Left cardiac atrium (tissue), 4 donors: ENCODE measurements around the gene NDST3. TPM values are rescaled to one million over a fixed set of nuclear protein-coding genes. Genes with fewer than 3 reads are reported as not detected.

Source experiments
- ATAC-seq, 2 donors: fragments of 200-7000 bp; cut with Tn5 transposase; one replicate each; pipeline ENCODE4 v1.9.1; 2020; ENCODE audit warnings: mild to moderate bottlenecking in 2 of 2, moderate library complexity in 2 of 2
- DNase-seq: peaks from one replicate; pipeline ENCODE4 v3.0.0-alpha.2; 2020
- intact Hi-C, 2 donors: fragments of 100-400 bp; cut with DNase I; formaldehyde crosslinking; loops; one replicate each; pipeline versions ENCODE4 v1.14.1 to v1.15.1; 2022 to 2023
- total RNA-seq, 2 donors: library from RNA; stranded (reverse); fragmentation: NEBNext Ultra II Directional; extraction: Animal tissue kit (Norgen Biotek cat#: 25700); gene quantifications; one replicate each; pipeline ENCODE4 v1.2.1, GENCODE V29; 2021
- donor health status: DM: no; HTN: yes; CAD: no.
- donor health status: DM: no; HTN: yes; CAD: no; lungs with severe emphysema.
- donor health status: DM: yes; HTN: yes; CAD: no.
- donor health status: Dilated cardiomyopathy.

Gene NDST3
- total RNA-seq, 2 donors from 2014 or later: not detected

GRCh38 chr4:118076958-118077766 lies 42.9 kb downstream of the NDST3 start:
- no peak for ATAC-seq
- intact Hi-C loops: no loop called here
- no peak for DNase-seq

GRCh38 chr4:118077767-118078105 lies 43.5 kb downstream of the NDST3 start:
- ATAC-seq: no peak
- DNase-seq: no peak
- intact Hi-C loops: no loop called here

GRCh38 chr4:118081434-118081833 lies 47.1 kb downstream of the NDST3 start:
- ATAC-seq (no peak), DNase-seq (no peak)

GRCh38 chr4:118082182-118082581 lies 47.9 kb downstream of the NDST3 start:
- ATAC-seq (no peak), DNase-seq (no peak)
- intact Hi-C loops: no loop called here

More at GRCh38 chr4:118081434-118081833, 47.1 kb downstream of the NDST3 start:
- intact Hi-C loops: no loop called here

- ATAC-seq (no peak), DNase-seq (no peak)
- intact Hi-C loops: no loop called here
Measured at GRCh38 chr4:118085700-118086099, 51.4 kb downstream of the NDST3 start.

- intact Hi-C loops: no loop called here
- no peak for ATAC-seq
Measured at GRCh38 chr4:118086344-118086743, 52.1 kb downstream of the NDST3 start.

GRCh38 chr4:118087366-118087765 lies 53.1 kb downstream of the NDST3 start:
- intact Hi-C loops: no loop called here
- ATAC-seq (no peak), DNase-seq (no peak)

More at GRCh38 chr4:118086344-118086743, 52.1 kb downstream of the NDST3 start:
- no peak for DNase-seq

- intact Hi-C loops: no loop called here
- ATAC-seq (no peak), DNase-seq (no peak)
Measured at GRCh38 chr4:118099106-118099505, 64.8 kb downstream of the NDST3 start.

- intact Hi-C loops: no loop called here
- ATAC-seq (no peak), DNase-seq (no peak)
Measured at GRCh38 chr4:118102195-118102594, 67.9 kb downstream of the NDST3 start.

GRCh38 chr4:118112117-118113046 lies 78.1 kb downstream of the NDST3 start:
- intact Hi-C loops: no loop called here
- DNase-seq: no peak
- ATAC-seq: no peak

- DNase-seq (no peak), ATAC-seq (no peak)
- intact Hi-C loops: no loop called here
Measured at GRCh38 chr4:118113220-118113619, 78.9 kb downstream of the NDST3 start.

- DNase-seq: no peak
- ATAC-seq: no peak
- intact Hi-C loops: no loop called here
Measured at GRCh38 chr4:118114720-118115119, 80.4 kb downstream of the NDST3 start.

- intact Hi-C loops: no loop called here
- DNase-seq: no peak
- ATAC-seq: no peak
Measured at GRCh38 chr4:118120120-118120760, 86.0 kb downstream of the NDST3 start.

GRCh38 chr4:118124997-118125396 lies 90.7 kb downstream of the NDST3 start:
- no peak for DNase-seq
- no peak for ATAC-seq
- intact Hi-C loops: no loop called here

GRCh38 chr4:118139241-118139640 lies 105.0 kb downstream of the NDST3 start:
- intact Hi-C loops: no loop called here
- ATAC-seq (no peak), DNase-seq (no peak)

- ATAC-seq: no peak
- DNase-seq: no peak
- intact Hi-C loops: no loop called here
Measured at GRCh38 chr4:118141240-118141639, 107.0 kb downstream of the NDST3 start.

GRCh38 chr4:118154649-118155048 lies 120.4 kb downstream of the NDST3 start:
- DNase-seq (no peak), ATAC-seq (no peak)
- intact Hi-C loops: no loop called here

- ATAC-seq: no peak
- intact Hi-C loops: no loop called here
- DNase-seq: no peak
Measured at GRCh38 chr4:118155516-118155915, 121.2 kb downstream of the NDST3 start.

GRCh38 chr4:118158763-118159375 lies 124.6 kb downstream of the NDST3 start:
- DNase-seq (no peak), ATAC-seq (no peak)
- intact Hi-C loops: no loop called here
